Measurements from ENCODE around the gene RAD51B. TPM values are rescaled to one million over a fixed set of nuclear protein-coding genes. Genes with fewer than 3 reads are reported as not detected.

RAD51B gene
- total RNA-seq, 1 experiment from 2014 or later: 16.7 TPM

GRCh38 chr14:68104518-68104917 lies 284.9 kb downstream of the RAD51B start:
- Histone ChIP-seq H2BK120ac (ENCODE audit: low read depth, low read length, poor library complexity, severe bottlenecking) (no peak overlapping the region), H3K4me2 (ENCODE audit: insufficient read depth, insufficient read length, low read length) (no peak overlapping the region), H2AFZ (ENCODE audit: low read length) (no peak overlapping the region), H4K5ac (ENCODE audit: insufficient read length, low read depth, low read length) (no peak overlapping the region), H3T11ph (ENCODE audit: low read length) (no peak overlapping the region), H3K23ac (ENCODE audit: insufficient read length, low read depth, low read length) (no peak overlapping the region), H4K20me1 (ENCODE audit: control insufficient read depth, insufficient read depth, insufficient read length) (no peaks in the 10 kb centered on the region), H2BK5ac (ENCODE audit: insufficient read length, low read length) (no peak overlapping the region), H3K4ac (ENCODE audit: low read depth, low read length) (no peak overlapping the region), H3K4me1 (ENCODE audit: insufficient read depth, low read length) (no peaks in the 10 kb centered on the region; the same call in 1 of the 2 replicates), H4K91ac (ENCODE audit: insufficient read length, low read depth, low read length) (no peak overlapping the region), H3K23me2 (ENCODE audit: insufficient read length, low read depth, low read length, poor library complexity, severe bottlenecking) (no peaks in the 10 kb centered on the region), H2BK12ac (ENCODE audit: insufficient read length, low read depth, low read length) (no peak overlapping the region), H3K79me1 (ENCODE audit: insufficient read depth, low read depth, low read length, poor library complexity, severe bottlenecking) (no peaks in the 10 kb centered on the region), H4K8ac (replicated peaks; ENCODE audit: insufficient read length, low read depth, low read length) (no peak overlapping the region), H3K14ac (ENCODE audit: insufficient read depth, low read length) (no peak overlapping the region), H3K79me2 (ENCODE audit: insufficient read depth, low read length) (no peaks in the 10 kb centered on the region), H2BK20ac (ENCODE audit: low read depth, low read length, poor library complexity, severe bottlenecking) (no peak overlapping the region), H2BK15ac (ENCODE audit: low read depth, low read length) (no peak overlapping the region), H3K18ac (ENCODE audit: insufficient read length, low read depth, low read length) (no peak overlapping the region), H3K9me3 (ENCODE audit: control insufficient read depth, low read depth, low read length) (peaks cover 14% of the 10 kb centered on the region), H3K9ac (ENCODE audit: extremely low read depth, insufficient read length, low read length) (no peak overlapping the region), H3K27ac (ENCODE audit: insufficient read length, low read depth, low read length) (no peak overlapping the region), H3K56ac (ENCODE audit: insufficient read length, low read depth, low read length) (no peak overlapping the region), H2AK5ac (ENCODE audit: insufficient read length, low read length) (no peak overlapping the region), H3K27me3 (ENCODE audit: insufficient read depth, low read length) (no peaks in the 10 kb centered on the region)
- WGBS (ENCODE audit: extremely low coverage, insufficient read length, low lambda C conversion rate): no CpG with 5 or more reads among the region's 1 CpG
- H3K27ac Mint-ChIP-seq: no peak overlapping the region
- H3K9me3 Mint-ChIP-seq: peaks cover 30 to 37% of the 10 kb centered on the region in 2 experiments
- peaks cover 29 to 32% (median 30%) of the 10 kb centered on the region in 3 experiments for H3K36me3 Mint-ChIP-seq (ENCODE audit: insufficient read depth in 1 of 3, low read depth in 3 of 3)
- no peaks in the 10 kb centered on the region; the same call in 1 of the 2 replicates for H3K27me3 Mint-ChIP-seq (ENCODE audit: low read depth)
- TF ChIP-seq, protein P1, sequence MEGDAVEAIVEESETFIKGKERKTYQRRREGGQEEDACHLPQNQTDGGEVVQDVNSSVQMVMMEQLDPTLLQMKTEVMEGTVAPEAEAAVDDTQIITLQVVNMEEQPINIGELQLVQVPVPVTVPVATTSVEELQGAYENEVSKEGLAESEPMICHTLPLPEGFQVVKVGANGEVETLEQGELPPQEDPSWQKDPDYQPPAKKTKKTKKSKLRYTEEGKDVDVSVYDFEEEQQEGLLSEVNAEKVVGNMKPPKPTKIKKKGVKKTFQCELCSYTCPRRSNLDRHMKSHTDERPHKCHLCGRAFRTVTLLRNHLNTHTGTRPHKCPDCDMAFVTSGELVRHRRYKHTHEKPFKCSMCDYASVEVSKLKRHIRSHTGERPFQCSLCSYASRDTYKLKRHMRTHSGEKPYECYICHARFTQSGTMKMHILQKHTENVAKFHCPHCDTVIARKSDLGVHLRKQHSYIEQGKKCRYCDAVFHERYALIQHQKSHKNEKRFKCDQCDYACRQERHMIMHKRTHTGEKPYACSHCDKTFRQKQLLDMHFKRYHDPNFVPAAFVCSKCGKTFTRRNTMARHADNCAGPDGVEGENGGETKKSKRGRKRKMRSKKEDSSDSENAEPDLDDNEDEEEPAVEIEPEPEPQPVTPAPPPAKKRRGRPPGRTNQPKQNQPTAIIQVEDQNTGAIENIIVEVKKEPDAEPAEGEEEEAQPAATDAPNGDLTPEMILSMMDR (conservative IDR thresholded peaks at IDR 0.05): no peak
- peaks cover 8 to 23% of the 10 kb centered on the region in 2 experiments for H3K4me1 Mint-ChIP-seq
- no peak overlapping the region for H3K4me3 Mint-ChIP-seq
- no peak for DNase-seq
